Loucy (cell line): ENCODE results near the gene ELAVL2.

ENCODE experiments used
- H2AFZ ChIP-seq: fragments of 200-600 bp; sonication (generic); 2 replicates; pipeline ENCODE4 v1.6.0; 2016; ENCODE audit warnings: antibody characterized with exemption, mild to moderate bottlenecking, low read length, moderate library complexity
- H3F3A ChIP-seq: fragments of 200-600 bp; 2 replicates; pipeline ENCODE4 v1.6.0; 2016; ENCODE audit warnings: antibody characterized with exemption, low read depth, mild to moderate bottlenecking
- H3K27me3 ChIP-seq: fragments of 200-600 bp; sonication (generic); 2 replicates; pipeline ENCODE4 v1.6.1; 2014; ENCODE audit warnings: low read length, mild to moderate bottlenecking; ENCODE audit not compliant: insufficient read depth, poor library complexity, severe bottlenecking
- H3K36me3 ChIP-seq: fragments of 200-600 bp; sonication (generic); 2 replicates; pipeline ENCODE4 v1.6.1; 2016; ENCODE audit warnings: low read length; ENCODE audit not compliant: insufficient read depth
- H3K4me1 ChIP-seq: fragments of 200-600 bp; sonication (generic); 2 replicates; pipeline ENCODE4 v1.5.1; 2014; ENCODE audit warnings: low read length, mild to moderate bottlenecking; ENCODE audit not compliant: insufficient read depth, poor library complexity, severe bottlenecking
- H3K4me2 ChIP-seq: fragments of 200-600 bp; sonication (generic); 2 replicates; pipeline ENCODE4 v1.6.0; 2014; ENCODE audit warnings: antibody characterized with exemption, low read length, low read depth, mild to moderate bottlenecking; ENCODE audit not compliant: poor library complexity, severe bottlenecking
- H3K4me3 ChIP-seq: fragments of 200-600 bp; sonication (generic); 2 replicates; pipeline ENCODE4 v1.5.1; 2014; ENCODE audit warnings: low read length, mild to moderate bottlenecking, mixed read lengths; ENCODE audit not compliant: poor library complexity, severe bottlenecking
- H3K79me2 ChIP-seq: fragments of 200-600 bp; sonication (generic); 2 replicates; pipeline ENCODE4 v1.6.1; 2014; ENCODE audit warnings: low read length; ENCODE audit not compliant: insufficient read depth
- H3K9ac ChIP-seq: fragments of 200-600 bp; sonication (generic); 2 replicates; pipeline ENCODE4 v1.6.0; 2014; ENCODE audit warnings: mild to moderate bottlenecking, low read depth, low read length, moderate library complexity; ENCODE audit not compliant: poor library complexity, severe bottlenecking
- H3K9me2 ChIP-seq: fragments of 200-600 bp; sonication (generic); replicated peaks from 2 replicates; pipeline ENCODE4 v1.6.1; 2016; ENCODE audit warnings: low read depth, low read length, mixed read lengths
- H3K9me3 ChIP-seq: fragments of 200-600 bp; sonication (generic); 2 replicates; pipeline ENCODE4 v1.6.1; 2014; ENCODE audit warnings: mild to moderate bottlenecking, antibody characterized with exemption, low read length, low read depth; ENCODE audit not compliant: insufficient read depth
- H4K20me1 ChIP-seq: fragments of 200-600 bp; sonication (generic); 2 replicates; pipeline ENCODE4 v1.6.0; 2014; ENCODE audit warnings: antibody characterized with exemption, low read length, mild to moderate bottlenecking; ENCODE audit not compliant: insufficient read depth, poor library complexity, severe bottlenecking
- CTCF ChIP-seq: fragments of 200-600 bp; sonication (generic); conservative IDR thresholded peaks from 2 replicates; pipeline ENCODE4 v1.5.1; 2014; ENCODE audit warnings: mild to moderate bottlenecking, antibody characterized with exemption, low read length
- EZH2phosphoT487 ChIP-seq: fragments of 200-600 bp; IDR thresholded peaks from 2 replicates; pipeline ENCODE4 v1.6.1; 2018; ENCODE audit warnings: antibody characterized with exemption, mild to moderate bottlenecking, moderate library complexity, borderline replicate concordance

ELAVL2 gene

GRCh38 chr9:23700359-23700758 is 125.7 kb downstream of the ELAVL2 start:
- Histone ChIP-seq H3K4me3 (no peak overlapping the region), H3K36me3 (no peaks in the 10 kb centered on the region), H3K79me2 (no peaks in the 10 kb centered on the region), H3K9me3 (no peaks in the 10 kb centered on the region), H3K27me3 (no peaks in the 10 kb centered on the region), H3K9me2 (no peaks in the 10 kb centered on the region), H3K9ac (no peak overlapping the region), H3K4me2 (no peak overlapping the region), H3K4me1 (no peaks in the 10 kb centered on the region), H4K20me1 (no peaks in the 10 kb centered on the region), H2AFZ (no peak overlapping the region), H3F3A (no peaks in the 10 kb centered on the region)
- TF ChIP-seq CTCF (no peak), EZH2phosphoT487 (no peak)

GRCh38 chr9:23698161-23698560 is 127.9 kb downstream of the ELAVL2 start:
- Histone ChIP-seq H3K9me2 (no peaks in the 10 kb centered on the region), H3K4me1 (no peaks in the 10 kb centered on the region), H3K9ac (no peak overlapping the region), H3K36me3 (no peaks in the 10 kb centered on the region), H3K4me2 (no peak overlapping the region), H4K20me1 (no peaks in the 10 kb centered on the region), H3F3A (no peaks in the 10 kb centered on the region), H2AFZ (no peak overlapping the region), H3K79me2 (no peaks in the 10 kb centered on the region), H3K4me3 (no peak overlapping the region), H3K27me3 (no peaks in the 10 kb centered on the region), H3K9me3 (no peaks in the 10 kb centered on the region; the same call in 1 of the 2 replicates)
- TF ChIP-seq CTCF (no peak), EZH2phosphoT487 (no peak)

- Histone ChIP-seq H3K9ac (no peak overlapping the region), H3K4me1 (no peaks in the 10 kb centered on the region), H3K36me3 (no peaks in the 10 kb centered on the region), H3K79me2 (no peaks in the 10 kb centered on the region), H3K9me2 (no peaks in the 10 kb centered on the region), H3F3A (no peaks in the 10 kb centered on the region), H3K4me2 (no peak overlapping the region), H3K27me3 (no peaks in the 10 kb centered on the region), H4K20me1 (no peaks in the 10 kb centered on the region), H2AFZ (no peak overlapping the region), H3K9me3 (no peaks in the 10 kb centered on the region; the same call in 1 of the 2 replicates), H3K4me3 (no peak overlapping the region)
- TF ChIP-seq EZH2phosphoT487 (no peak), CTCF (no peak)
Observed at GRCh38 chr9:23695572-23695971, 130.5 kb downstream of the ELAVL2 start.
